ENCODE data around the gene PLPP4.

The PLPP4 gene

GRCh38 chr10:120580918-120581895, 124.2 kb downstream of the PLPP4 start:
- DNase-seq (ENCODE audit: low spot score): no peak

DNA sequence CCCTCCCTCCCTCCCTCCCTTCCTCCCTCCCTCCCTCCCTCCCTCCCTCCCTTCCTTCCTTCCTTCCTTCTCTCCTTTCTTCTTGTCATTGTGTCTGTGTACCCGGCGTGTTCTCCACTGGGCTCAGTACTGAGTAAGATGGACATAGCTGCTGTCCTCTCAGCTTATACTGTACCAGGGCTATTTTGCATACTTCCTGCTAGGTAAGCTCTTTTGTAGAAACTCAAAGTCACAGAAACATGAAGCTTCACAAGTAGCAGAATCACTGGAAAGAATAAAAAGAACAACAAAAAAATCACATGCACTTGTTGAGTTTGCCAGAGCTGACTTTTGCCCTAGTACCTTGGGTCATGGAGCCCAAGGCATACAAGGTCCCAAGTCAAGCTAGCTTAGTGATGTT, 125.7 kb downstream of the PLPP4 start:
- DNase-seq (ENCODE audit: low spot score): no peak

DNA sequence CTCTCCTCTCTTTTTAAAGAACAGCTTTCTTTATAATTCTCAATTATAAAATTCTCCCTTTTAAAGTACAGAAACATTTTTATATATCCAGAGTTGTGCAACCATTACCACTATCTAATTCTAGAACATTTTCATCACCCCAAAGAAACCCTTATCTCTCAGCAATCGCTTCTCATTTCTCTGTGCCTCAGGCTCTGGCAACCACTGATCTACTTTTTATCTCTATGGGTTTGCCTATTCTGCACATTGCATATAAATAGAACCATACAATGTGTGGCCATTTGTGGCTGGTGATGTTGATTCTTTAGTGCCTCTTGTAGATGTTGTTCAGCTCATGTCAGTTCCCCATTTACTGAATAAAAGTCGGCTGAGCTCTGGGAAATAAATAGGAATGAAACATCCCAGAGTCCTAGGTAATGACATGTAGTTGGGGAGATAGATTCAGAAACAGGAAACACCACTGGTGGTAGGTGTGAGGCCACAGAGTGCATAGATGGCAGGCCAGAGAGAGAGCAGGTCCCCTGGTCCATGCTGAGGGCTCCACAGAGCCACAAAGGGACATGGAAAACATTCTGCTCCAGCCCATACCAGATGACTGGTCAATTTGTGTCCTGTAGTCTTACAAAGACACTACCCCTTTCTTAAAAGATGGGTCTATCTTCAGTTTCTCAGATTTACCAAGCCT, 126.5 kb downstream of the PLPP4 start:
- DNase-seq (ENCODE audit: low spot score): no peak

- no peak for DNase-seq (ENCODE audit: low spot score)
Observed at GRCh38 chr10:120584786-120585185, 127.8 kb downstream of the PLPP4 start.

GRCh38 chr10:120586471-120586872, 129.4 kb downstream of the PLPP4 start:
- no peak for DNase-seq (ENCODE audit: low spot score)

DNA sequence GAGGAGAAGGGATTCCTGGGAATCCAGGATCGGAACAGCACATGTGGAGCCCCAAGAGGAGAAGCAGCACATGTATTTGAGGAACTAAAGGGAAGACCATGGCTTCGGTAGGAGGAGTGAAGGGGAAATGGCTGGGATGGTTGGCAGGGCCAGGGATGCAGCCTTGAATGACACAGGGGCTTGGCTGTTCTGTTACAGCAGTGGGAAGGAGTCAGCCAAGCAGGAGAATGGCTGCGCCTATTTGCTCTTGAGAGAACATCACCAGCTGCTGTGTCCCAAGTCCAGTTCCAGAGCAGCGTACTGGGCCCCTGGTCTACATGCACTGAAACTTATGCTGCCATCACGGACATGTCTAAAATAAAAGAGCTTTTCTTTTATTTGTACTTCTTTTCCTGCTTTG, 130.0 kb downstream of the PLPP4 start:
- DNase-seq (ENCODE audit: low spot score): no peak

DNA sequence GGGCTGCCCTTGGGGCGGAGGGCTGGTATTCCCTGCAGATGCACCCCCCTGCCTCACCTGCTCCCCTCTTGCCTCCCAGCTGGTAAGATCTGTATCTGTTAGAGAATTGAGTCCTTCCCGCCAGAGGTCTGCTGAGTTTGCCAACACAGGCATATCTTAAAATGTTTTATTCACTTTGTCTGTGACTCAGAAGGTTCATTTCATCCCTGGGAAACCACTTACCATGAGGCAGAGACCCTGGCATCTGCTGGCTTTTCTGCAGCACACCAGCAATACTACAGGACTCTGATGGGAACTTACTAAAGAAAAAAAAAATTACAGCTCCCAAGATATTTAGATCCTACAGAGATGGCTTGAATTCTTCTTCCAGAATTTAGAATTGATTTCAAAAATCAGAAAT, 131.3 kb downstream of the PLPP4 start:
- no peak for DNase-seq (ENCODE audit: low spot score)

DNA sequence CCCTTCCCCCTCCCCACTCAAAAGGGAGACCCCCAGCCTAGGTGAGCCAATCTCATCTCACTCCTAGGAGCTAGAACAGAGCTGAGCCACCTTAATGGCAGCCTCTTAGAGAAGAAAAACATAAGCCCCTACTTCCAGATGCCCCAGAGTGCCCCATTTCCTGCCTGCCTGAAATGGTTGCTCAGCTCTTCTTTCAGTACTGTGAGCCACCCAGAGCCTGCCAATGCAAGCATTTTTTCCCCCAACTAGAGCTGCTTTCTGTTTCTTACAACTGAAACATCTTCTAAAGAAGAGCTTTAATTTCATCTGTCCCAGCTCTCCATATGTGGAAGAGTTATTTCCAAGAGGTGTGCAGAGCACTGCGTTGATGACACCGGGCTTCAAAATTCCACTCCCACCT, 136.7 kb downstream of the PLPP4 start:
- DNase-seq (ENCODE audit: low spot score): no peak

GRCh38 chr10:120597902-120598301, 140.9 kb downstream of the PLPP4 start:
- DNase-seq (ENCODE audit: low spot score): no peak

- DNase-seq (ENCODE audit: low spot score): no peak
Observed at GRCh38 chr10:120598386-120598785, 141.4 kb downstream of the PLPP4 start.

- no peak for DNase-seq (ENCODE audit: low spot score)
Observed at GRCh38 chr10:120599200-120599724, 142.2 kb downstream of the PLPP4 start.

- DNase-seq (ENCODE audit: low spot score): no peak
Observed at GRCh38 chr10:120600871-120601649, 144.0 kb downstream of the PLPP4 start.

DNA sequence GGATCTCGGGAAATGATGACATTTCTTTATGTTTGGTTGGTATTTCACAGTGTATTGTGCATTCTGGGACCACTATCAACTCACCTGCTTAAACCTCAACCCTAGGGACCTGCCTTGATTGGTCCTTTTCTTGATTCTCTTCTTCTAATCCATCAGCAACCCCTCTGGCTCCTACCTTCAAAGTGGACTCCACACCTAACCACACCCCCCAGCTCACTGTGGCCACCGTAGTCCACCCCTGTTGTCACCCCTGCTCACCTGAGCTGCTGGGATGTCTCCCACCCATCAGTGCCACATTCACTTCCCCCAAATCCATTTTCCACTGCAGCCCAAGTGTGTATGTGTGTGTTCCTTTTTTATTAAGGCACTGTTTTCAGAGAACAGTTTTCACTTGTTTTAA, 145.0 kb downstream of the PLPP4 start:
- DNase-seq (ENCODE audit: low spot score): no peak

DNA sequence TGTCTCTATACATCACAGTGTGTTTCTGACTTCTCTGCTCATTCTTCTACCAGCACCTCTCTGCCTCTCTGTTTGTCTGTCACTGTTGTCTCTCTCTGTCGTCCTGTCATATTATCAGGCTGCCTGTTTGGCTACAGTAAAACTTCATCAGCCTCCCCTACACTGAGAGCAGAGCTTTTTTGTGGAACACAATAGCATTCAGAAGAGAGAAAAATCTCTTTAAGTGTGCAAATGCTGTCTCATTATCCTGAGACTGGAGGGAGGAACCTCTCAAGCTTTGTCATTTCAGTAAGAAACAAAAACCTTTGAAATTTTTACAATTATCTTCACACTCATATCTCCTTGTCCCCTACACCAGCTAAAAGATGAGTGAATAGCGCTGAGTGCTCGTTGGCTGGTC, 148.4 kb downstream of the PLPP4 start:
- no peak for DNase-seq (ENCODE audit: low spot score)

- DNase-seq (ENCODE audit: low spot score): no peak
Observed at GRCh38 chr10:120606051-120606764, 149.2 kb downstream of the PLPP4 start.

GRCh38 chr10:120607016-120607709, 150.1 kb downstream of the PLPP4 start:
- DNase-seq (ENCODE audit: low spot score): peak; percentile 1

- DNase-seq (ENCODE audit: low spot score): no peak
Observed at GRCh38 chr10:120607710-120608703, 151.0 kb downstream of the PLPP4 start.

DNA sequence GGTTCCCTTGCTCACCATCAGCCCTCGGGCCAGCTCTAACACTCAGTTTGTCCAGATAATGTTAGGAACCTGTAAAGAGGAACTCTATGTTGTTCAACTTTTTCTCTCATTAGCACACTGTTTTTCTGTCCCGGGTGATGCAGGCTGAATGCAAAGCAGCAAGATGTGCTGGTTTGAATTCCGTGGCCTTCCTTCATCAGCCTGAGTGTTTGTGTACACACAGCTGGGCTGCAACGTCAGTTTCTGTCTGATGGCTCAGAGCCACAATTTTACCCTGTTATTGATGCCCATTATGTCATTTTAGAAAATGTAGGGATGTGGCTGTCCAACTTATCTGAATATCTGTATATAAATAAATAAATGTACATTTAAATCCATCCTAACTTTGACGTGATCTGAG, 152.0 kb downstream of the PLPP4 start:
- DNase-seq (ENCODE audit: low spot score): no peak

DNA sequence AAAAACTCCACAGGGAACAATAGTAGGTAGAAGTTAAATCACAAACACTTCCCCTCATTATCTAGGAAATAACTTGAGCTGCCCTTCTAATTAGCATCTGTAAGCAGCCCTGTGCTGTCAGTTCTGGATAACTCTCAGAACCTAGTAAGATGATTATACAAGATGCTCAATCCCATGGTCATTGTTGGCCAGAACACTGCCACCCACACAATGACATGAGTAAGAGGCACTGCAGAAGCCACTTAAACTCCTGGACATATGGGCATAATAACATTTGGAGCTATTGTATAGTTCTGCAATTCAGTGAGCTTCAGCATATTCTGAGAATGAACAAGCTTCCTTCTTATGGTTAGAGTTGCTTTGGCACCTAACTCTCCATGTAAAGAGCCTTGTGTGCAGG, 153.8 kb downstream of the PLPP4 start:
- no peak for DNase-seq (ENCODE audit: low spot score)

- no peak for DNase-seq (ENCODE audit: low spot score)
Observed at GRCh38 chr10:120612756-120613155, 155.7 kb downstream of the PLPP4 start.

Measured in kidney capillary endothelial cell (primary cell).